GM18873 (cell line): ENCODE data around the gene NSUN5.
"Not testable (repeated sequence)": the region's sequence is repeated elsewhere in the genome, so short reads cannot be mapped to it uniquely, and the experiment has no call there.

ENCODE experiments used
- ATAC-seq: cut with Tn5 transposase; IDR thresholded peaks from one replicate; pipeline ENCODE4 v1.9.1; 2021; ENCODE audit warnings: mild to moderate bottlenecking, moderate library complexity, moderate number of reproducible peaks; ENCODE audit not compliant: unreplicated experiment, low FRiP score

NSUN5 gene

DNA sequence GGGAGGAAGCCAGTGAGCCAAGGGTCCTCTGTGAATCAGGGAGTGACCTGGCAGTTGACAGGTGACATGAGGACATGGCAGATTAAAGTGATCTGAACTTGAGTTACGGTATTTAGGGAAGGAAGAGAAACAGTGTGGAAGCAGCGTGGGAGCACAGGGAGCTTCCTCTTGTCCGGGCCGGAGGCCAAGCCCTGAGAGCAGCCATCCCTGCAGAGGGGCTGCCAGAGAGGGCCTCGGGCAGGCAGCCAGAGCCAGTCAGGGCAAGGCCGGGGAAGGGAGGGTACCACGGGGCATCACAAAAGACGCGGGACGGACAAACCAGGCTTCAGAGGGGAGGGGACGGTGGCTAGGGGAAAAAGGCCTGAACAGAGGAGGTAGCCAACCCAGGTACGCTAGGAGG is 8.8 kb downstream of the NSUN5 start:
- not testable (repeated sequence) for ATAC-seq

DNA sequence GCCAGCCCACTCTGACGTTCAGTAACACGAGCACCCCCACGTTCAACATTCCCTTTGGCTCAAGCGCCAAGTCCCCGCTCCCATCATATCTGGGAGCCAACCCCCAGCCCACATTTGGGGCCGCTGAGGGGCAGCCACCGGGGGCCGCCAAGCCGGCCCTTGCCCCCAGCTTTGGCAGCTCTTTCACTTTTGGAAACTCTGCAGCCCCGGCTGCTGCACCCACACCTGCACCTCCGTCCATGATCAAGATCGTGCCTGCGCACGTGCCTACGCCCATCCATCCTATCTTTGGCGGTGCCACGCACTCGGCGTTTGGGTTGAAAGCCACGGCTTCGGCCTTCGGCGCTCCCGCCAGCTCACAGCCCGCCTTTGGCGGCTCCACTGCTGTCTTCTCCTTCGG is 10.9 kb downstream of the NSUN5 start:
- not testable (repeated sequence) for ATAC-seq

DNA sequence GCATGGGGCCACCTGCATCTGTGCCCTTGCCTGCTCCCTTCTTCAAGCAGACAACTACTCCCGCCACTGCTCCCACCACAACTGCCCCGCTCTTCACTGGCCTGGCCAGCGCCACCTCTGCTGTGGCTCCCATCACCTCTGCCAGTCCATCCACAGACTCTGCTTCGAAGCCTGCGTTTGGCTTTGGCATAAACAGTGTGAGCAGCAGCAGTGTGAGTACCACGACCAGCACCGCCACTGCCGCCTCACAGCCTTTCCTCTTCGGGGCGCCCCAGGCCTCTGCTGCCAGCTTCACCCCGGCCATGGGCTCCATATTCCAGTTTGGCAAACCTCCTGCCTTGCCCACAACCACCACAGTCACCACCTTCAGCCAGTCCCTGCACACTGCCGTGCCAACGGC is 11.4 kb downstream of the NSUN5 start:
- not testable (repeated sequence) for ATAC-seq

DNA sequence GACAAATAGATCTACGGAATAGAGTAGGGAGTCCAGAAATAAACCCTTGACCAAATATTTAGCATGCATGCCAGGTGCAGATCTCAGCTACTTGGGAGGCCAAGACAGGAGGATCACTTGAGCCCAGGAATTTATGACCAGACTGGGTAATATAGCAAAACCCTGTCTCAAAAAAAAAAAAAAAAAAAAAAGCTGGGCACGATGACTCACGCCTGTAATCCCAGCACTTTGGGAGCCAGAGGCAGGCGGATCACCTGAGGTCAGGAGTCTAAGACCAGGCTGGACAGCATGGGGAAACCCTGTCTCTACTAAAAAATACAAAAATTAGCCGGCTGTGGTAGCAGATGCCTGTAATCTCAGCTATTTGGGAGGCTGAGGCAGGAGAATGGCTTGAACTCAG is 31.4 kb downstream of the NSUN5 start:
- ATAC-seq, result not testable (repeated sequence)

DNA sequence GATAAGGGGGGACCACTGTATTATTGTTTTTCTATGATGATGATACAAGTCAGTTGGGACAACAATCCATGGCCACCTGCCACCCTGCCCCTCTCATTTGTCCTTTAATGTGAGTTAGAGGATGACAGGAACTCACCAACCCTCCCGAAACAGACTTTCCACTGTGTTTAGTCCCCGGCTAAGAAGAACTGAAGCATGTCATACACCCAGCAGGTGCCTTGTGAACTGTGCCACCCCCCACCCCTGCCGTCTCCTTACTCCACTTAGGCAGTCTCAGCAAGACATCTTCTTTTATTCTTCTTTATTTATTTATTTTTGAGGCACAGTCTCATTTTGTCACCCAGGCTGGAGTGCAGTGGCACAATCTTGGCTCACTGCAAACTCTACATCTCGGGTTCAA is 40.8 kb downstream of the NSUN5 start:
- not testable (repeated sequence) for ATAC-seq

DNA sequence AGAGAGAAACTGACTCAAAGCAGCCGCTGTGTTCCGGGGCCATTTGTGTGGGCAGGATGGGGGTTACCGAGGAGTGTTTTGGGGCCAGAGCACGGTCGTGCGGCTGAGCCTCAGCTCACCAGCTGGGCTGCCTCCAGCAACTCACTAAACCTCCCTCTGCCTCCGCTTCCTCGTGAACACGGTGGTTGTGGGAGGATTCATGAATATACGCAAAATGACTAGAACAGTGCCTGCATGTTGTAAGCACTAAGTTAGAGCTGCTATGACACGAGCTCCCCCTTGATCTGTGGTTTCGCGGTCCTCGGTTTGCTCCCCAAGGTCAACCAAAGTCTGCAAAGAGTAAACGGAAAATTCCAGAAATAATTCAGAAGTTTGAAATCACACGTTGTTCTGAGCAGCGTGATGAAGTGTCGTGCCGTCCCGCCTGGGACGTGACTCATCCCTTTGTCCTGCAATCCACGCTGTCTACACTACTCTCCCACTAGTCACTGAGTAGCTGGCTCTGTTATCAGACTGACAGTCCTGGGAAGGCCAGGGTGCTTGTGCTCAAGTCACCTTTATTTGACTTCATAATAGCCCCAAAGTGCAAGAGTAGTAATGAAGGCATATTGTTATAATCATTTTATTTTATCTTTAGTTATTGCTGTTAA is 41.8 kb downstream of the NSUN5 start:
- peak; percentile 79 for ATAC-seq

DNA sequence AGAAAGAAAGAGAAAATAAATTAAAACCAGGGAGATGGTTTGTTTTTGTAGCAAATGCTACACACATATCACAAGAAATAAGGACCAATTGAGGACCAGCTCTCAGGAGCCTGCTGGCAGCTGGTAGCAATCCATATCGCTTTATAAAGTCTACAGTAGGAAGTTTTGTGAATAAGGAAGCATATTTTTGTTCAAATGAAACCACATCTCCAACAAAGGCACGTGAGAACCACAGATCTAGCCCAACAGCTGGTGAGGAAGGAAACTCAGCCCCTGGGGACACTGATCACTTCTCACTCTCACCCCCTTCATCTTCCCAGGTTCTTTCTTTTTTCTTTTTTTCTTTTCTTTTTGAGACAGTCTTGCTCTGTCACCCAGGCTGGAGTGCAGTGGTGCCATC is 46.2 kb downstream of the NSUN5 start:
- not testable (repeated sequence) for ATAC-seq
